ENCODE results near the gene ZNF774. TPM values are rescaled to one million over a fixed set of nuclear protein-coding genes. Genes with fewer than 3 reads are reported as not detected.

ZNF774 gene
- total RNA-seq, 4 donors from 2014 or later: 0.36 to 1.8 (median 1.1) TPM

DNA sequence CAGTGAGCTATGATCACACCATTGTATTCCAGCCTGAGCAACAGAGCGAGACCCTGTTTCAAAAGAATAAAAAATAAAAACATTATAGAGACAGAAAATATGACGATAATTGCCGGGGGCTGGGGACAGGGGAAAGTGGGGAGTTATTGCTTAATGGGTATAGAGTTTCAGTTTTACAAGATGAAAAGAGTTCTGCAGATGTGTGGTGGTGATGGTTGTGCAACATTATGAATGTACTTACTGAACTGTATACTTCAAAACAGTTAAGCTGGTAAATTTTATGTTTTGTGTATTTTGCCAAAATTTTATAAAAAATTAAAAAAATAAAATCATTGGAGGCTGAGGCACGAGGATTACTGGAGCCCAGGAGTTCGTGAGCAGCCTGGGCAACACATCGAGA lies 24.8 kb upstream of the ZNF774 start:
- DNase-seq (ENCODE audit: low spot score) (no peak), ATAC-seq (ENCODE audit: low FRiP score) (no peak)
- TF ChIP-seq, protein P1, sequence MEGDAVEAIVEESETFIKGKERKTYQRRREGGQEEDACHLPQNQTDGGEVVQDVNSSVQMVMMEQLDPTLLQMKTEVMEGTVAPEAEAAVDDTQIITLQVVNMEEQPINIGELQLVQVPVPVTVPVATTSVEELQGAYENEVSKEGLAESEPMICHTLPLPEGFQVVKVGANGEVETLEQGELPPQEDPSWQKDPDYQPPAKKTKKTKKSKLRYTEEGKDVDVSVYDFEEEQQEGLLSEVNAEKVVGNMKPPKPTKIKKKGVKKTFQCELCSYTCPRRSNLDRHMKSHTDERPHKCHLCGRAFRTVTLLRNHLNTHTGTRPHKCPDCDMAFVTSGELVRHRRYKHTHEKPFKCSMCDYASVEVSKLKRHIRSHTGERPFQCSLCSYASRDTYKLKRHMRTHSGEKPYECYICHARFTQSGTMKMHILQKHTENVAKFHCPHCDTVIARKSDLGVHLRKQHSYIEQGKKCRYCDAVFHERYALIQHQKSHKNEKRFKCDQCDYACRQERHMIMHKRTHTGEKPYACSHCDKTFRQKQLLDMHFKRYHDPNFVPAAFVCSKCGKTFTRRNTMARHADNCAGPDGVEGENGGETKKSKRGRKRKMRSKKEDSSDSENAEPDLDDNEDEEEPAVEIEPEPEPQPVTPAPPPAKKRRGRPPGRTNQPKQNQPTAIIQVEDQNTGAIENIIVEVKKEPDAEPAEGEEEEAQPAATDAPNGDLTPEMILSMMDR (IDR thresholded peaks at IDR 0.05): no peak

DNA sequence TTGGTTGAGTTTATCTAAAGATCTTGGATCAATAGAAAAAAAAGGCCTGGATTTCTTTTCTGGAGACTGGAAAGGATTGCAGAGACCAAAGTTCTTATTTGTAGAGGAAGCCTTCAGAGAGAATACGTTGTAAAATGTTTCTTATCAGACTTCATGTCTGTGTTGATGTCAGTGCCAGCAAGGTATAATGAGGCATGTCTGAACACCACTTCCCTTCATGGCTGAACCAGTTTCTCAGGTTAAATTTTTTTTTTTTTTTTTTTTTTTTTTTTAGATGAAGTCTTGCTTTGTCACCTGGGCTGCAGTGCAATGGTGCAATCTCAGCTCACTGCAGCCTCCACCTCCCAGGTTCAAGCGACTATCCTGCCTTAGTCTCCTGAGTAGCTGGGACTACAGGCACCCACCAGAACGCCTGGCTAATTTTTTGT lies 17.8 kb upstream of the ZNF774 start:
- TF ChIP-seq, protein P1 (IDR thresholded peaks at IDR 0.05): no peak
- DNase-seq (ENCODE audit: low spot score) (no peak), ATAC-seq (ENCODE audit: low FRiP score) (no peak)

DNA sequence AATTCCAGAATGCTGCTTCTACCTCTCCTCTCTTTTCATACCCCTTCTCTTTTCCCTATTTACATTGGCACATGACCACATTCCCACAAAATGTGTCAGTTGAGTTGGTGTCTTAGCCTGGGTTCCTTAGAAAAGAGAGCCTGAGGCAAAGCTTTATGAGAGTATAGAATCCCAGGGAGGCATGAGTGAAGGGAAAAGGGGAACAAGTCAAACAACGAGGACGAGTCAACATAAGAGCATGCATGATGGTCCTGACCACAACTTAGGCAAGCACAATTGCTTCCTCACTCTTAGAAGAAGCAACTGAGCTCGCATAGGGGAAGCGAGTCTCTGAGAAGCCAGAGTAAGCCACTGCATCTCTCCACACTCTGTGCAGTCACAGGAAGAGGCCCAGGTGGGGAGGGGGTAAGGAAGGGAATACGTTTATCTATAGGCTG lies 15.4 kb upstream of the ZNF774 start:
- ATAC-seq (ENCODE audit: low FRiP score): no peak
- TF ChIP-seq, protein P1 (IDR thresholded peaks at IDR 0.05): no peak
- DNase-seq (ENCODE audit: low spot score): no peak

DNA sequence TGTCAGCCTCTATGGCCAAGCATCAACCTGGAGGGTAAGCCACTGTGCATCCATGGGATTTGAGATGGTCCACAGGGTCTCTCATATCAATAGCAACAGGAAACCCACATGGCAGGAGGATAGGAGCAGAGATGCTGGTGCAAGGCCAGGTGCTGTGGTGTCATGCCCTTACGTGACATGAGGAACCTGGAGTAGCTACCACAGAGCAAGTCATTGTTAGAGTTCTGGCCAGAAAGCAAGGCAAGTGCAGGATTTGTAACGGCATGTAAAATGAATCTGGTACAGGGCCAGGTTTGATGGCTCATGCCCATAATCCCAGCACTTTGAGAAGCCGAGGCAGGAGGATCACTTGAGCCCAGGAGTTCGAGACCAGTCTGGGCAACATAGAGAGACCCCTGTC lies 14.8 kb upstream of the ZNF774 start:
- TF ChIP-seq, protein P1 (IDR thresholded peaks at IDR 0.05): no peak
- ATAC-seq (ENCODE audit: low FRiP score) (no peak), DNase-seq (ENCODE audit: low spot score) (no peak)

DNA sequence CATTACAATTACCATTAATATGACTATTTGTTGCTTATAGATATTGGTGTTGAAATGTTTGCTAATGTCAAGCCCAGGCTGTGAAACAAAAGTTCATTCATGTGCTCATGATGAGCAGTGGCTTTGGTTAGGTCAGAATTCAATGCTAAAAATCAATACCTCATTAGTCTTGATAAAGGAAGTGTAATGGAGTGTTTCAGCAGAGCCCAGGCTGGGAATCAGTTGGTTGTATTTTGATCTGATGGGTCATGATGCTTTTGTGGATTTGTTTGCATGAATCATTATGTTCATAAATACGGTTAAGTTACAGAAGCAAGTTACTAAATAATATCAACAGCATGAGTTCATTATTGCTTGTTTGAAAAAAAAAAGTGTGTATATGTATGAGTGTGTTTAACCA lies 13.6 kb upstream of the ZNF774 start:
- TF ChIP-seq, protein P1 (IDR thresholded peaks at IDR 0.05): no peak
- ATAC-seq (ENCODE audit: low FRiP score): no peak
- no peak for DNase-seq (ENCODE audit: low spot score)

DNA sequence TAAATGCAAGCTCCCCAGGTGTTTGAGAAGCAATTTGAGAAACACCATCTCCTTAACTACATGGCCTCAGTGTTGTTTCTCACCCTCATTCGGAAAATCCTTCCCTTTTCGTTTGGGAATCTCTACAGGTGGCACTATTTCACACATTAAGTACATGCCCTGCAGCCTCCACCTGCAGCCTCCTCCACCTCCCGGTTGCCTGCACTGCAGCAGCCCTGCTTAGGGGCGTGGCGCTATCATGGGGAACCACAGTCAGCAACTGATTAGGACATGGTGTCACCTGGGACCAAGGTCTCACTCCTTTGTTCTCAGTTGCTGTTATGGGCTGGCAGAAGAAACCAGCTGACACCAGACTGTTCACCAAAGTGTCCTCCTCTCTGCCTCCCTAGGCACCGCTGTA lies 11.7 kb upstream of the ZNF774 start:
- DNase-seq (ENCODE audit: low spot score) (no peak), ATAC-seq (ENCODE audit: low FRiP score) (no peak)
- TF ChIP-seq, protein P1 (IDR thresholded peaks at IDR 0.05): no peak

DNA sequence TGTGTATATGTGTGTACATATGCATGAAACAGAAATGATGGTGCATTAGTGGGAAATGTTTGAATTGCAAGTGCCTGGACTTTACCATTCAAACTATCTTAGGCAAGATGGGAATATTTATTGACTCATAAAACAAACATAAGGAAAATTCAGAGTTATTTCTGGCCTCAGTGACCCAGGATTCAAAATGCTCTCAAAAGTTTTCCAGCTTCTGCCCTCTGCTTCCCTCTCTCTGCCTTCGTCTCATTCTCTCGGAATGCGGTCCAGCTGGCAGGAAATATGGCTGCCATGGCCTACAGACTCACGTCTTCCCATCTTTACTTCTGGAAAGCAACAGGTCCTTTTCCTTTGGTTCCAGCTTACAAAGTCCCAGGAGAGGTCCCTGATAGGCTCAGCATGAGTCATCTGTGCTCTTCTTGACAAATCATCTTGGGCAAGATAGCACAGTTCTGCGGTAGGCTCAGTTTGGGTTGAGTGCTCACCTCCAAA lies 8.7 kb upstream of the ZNF774 start:
- TF ChIP-seq, protein P1 (IDR thresholded peaks at IDR 0.05): no peak
- no peak for DNase-seq (ENCODE audit: low spot score)
- ATAC-seq (ENCODE audit: low FRiP score): no peak
